ENCODE measurements around the gene TNRC6B. TPM values are rescaled to one million over a fixed set of nuclear protein-coding genes. Genes with fewer than 3 reads are reported as not detected.

Gene TNRC6B
- polyA plus RNA-seq, 3 donors, result 7.2 to 16.5 (median 11.8) TPM

DNA sequence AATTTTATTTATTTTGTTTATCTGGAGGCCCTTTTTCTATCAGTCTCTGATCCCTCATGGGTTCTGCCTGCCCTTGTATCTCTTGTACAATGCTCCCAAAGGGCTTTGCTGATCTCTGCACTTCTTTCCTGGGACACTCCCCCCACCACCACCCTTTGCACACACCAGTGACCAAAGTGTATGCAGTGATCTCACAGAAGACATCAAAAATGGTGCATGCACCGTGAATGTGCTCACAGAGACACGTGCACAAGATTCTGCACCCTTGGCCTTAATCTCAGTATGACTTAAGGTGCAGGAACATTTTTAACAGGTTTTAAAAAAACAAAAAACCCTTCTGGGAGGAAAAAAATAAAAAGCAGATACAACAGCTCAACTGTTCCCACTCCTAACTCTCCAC is 156.3 kb downstream of the TNRC6B start:
- Histone ChIP-seq H3K79me2 (ENCODE audit: insufficient read depth, low read length) (no peaks in the 10 kb centered on the region), H2AFZ (ENCODE audit: insufficient read depth, low read depth, low read length, poor library complexity, severe bottlenecking) (no peak overlapping the region), H3K27me3 (ENCODE audit: control insufficient read depth in 2 of 2, insufficient read depth in 2 of 2, low read length in 2 of 2) (no peaks in the 10 kb centered on the region), H3K27ac (ENCODE audit: low read depth in 1 of 2, low read length in 2 of 2) (no peak overlapping the region), H3K4me2 (replicated peaks; ENCODE audit: extremely low read depth, low read length, poor library complexity, severe bottlenecking) (no peak overlapping the region), H3K4me3 (replicated peaks in 1 of 3; ENCODE audit: low read depth in 2 of 3, low read length in 3 of 3) (no peak overlapping the region), H3K4me1 (ENCODE audit: control insufficient read depth in 1 of 2, insufficient read depth in 2 of 2, low read length in 2 of 2) (peaks cover 19 to 35% of the 10 kb centered on the region in 2 donors), H3K9ac (ENCODE audit: insufficient read depth, low read length, poor library complexity, severe bottlenecking) (no peak overlapping the region), H4K20me1 (ENCODE audit: insufficient read depth, low read length) (peaks cover 13% of the 10 kb centered on the region), H3K9me3 (replicated peaks in 1 of 2; ENCODE audit: control insufficient read depth in 1 of 2, insufficient read depth in 1 of 2, low read length in 2 of 2) (no peaks in the 10 kb centered on the region), H3K36me3 (replicated peaks in 1 of 2; ENCODE audit: control insufficient read depth in 1 of 2, insufficient read depth in 2 of 2, low read length in 2 of 2) (peaks cover 8 to 38% of the 10 kb centered on the region in 2 donors)
- no peak overlapping the region for H3K4me3 Mint-ChIP-seq
- intact Hi-C loops (cut with micrococcal nuclease), result no loop called here
- DNase-seq, result no peak
- WGBS (ENCODE audit: insufficient coverage), result 92% methylated on average over 2 of the region's 2 CpGs
- no peak for TF ChIP-seq CTCF (IDR thresholded peaks at IDR 0.05)
- H3K36me3 Mint-ChIP-seq, result peaks cover 41 to 51% of the 10 kb centered on the region in 2 donors
- peaks cover 0 to 4% (median 0%) of the 10 kb centered on the region in 3 donors for H3K27me3 Mint-ChIP-seq (ENCODE audit: low read depth in 3 of 3)
- H3K27ac Mint-ChIP-seq, result peak overlapping the region in 2 of 7 donors; percentile 11 to 42
- H3K9me3 Mint-ChIP-seq, result no peaks in the 10 kb centered on the region
- peaks cover 35% of the 10 kb centered on the region for H3K4me1 Mint-ChIP-seq

DNA sequence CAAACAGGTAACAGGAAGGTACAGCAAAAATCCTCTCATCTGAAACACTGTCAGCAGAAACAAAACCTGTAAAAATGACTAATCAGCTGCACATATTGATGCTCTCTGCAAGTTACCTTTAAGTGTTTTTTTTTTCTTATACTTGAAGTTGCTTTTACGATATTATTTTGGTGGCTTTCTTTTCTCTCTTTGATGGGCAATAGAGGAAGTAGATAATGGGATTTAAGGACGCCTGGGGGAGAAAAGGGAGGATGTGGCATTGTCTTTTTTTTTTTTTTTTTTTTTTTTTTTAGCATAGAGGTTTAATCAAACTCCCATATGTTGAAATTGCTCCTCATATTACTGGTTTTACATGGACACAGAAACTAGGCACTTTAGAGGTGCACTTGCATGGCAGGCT is 157.2 kb downstream of the TNRC6B start:
- H3K4me3 ChIP-seq (replicated peaks in 1 of 3; ENCODE audit: low read depth in 2 of 3, low read length in 3 of 3), result no peak overlapping the region
- intact Hi-C loops (cut with micrococcal nuclease), result no loop called here
- H3K4me2 ChIP-seq (replicated peaks; ENCODE audit: extremely low read depth, low read length, poor library complexity, severe bottlenecking), result no peak overlapping the region
- no peak for TF ChIP-seq CTCF (IDR thresholded peaks at IDR 0.05)
- no peak overlapping the region for H2AFZ ChIP-seq (ENCODE audit: insufficient read depth, low read depth, low read length, poor library complexity, severe bottlenecking)
- H3K27ac ChIP-seq (ENCODE audit: low read depth in 1 of 2, low read length in 2 of 2), result no peak overlapping the region
- no CpG with 5 or more reads among the region's 2 CpGs for WGBS (ENCODE audit: insufficient coverage)
- H3K79me2 ChIP-seq (ENCODE audit: insufficient read depth, low read length), result no peaks in the 10 kb centered on the region
- Mint-ChIP-seq H3K36me3 (peaks cover 41 to 48% of the 10 kb centered on the region in 2 donors), H3K9me3 (no peaks in the 10 kb centered on the region), H3K4me1 (peaks cover 29% of the 10 kb centered on the region), H3K27ac (peak overlapping the region in 1 of 7 donors; percentile 36), H3K27me3 (ENCODE audit: low read depth in 3 of 3) (peaks cover 0 to 7% (median 3%) of the 10 kb centered on the region in 3 donors), H3K4me3 (no peak overlapping the region)
- DNase-seq, result no peak
- peaks cover 8 to 38% of the 10 kb centered on the region in 2 donors for H3K36me3 ChIP-seq (replicated peaks in 1 of 2; ENCODE audit: control insufficient read depth in 1 of 2, insufficient read depth in 2 of 2, low read length in 2 of 2)
- peaks cover 19 to 32% of the 10 kb centered on the region in 2 donors for H3K4me1 ChIP-seq (ENCODE audit: control insufficient read depth in 1 of 2, insufficient read depth in 2 of 2, low read length in 2 of 2)
- peaks cover 11% of the 10 kb centered on the region for H4K20me1 ChIP-seq (ENCODE audit: insufficient read depth, low read length)
- H3K9ac ChIP-seq (ENCODE audit: insufficient read depth, low read length, poor library complexity, severe bottlenecking), result no peak overlapping the region
- no peaks in the 10 kb centered on the region for H3K9me3 ChIP-seq (replicated peaks in 1 of 2; ENCODE audit: control insufficient read depth in 1 of 2, insufficient read depth in 1 of 2, low read length in 2 of 2)
- H3K27me3 ChIP-seq (ENCODE audit: control insufficient read depth in 2 of 2, insufficient read depth in 2 of 2, low read length in 2 of 2), result no peaks in the 10 kb centered on the region
